ENCODE measurements around the gene CTAGE8. TPM values are rescaled to one million over a fixed set of nuclear protein-coding genes. Genes with fewer than 3 reads are reported as not detected.
"Not testable (repeated sequence)": the region's sequence is repeated elsewhere in the genome, so short reads cannot be mapped to it uniquely, and the experiment has no call there.

CTAGE8 gene
- total RNA-seq, 4 donors from 2014 or later, result 3.2 to 10.3 (median 6.4) TPM; not detected in 1

DNA sequence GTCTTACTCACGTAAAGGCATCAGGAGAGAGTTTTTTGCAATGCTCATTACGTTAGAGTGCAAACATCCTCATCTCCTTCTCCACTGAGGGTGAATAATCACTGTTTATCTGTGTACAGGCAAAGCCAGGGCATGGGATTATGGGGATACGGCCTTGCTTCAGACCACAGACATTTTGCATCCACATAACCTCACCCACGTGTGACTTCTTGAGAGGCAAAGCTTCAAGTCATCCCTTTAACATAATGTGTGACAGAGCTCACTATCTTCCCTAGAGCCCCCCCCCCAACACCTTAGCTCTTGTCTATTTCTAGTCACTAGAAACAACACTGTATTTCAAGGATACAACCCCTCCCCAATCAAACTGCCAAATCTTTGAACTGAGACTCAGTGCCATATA, 22.5 kb upstream of the CTAGE8 start:
- H3K9me3 ChIP-seq; H3K27ac ChIP-seq; in situ Hi-C loops (cut with MboI; ENCODE audit: low pct_ligation_motif_present in 1 of 4, low pct_unique_long_range_greater_than_20kb in 1 of 4, low sequenced_read_pairs in 3 of 4); H3K4me1 ChIP-seq; DNase-seq; H3K27me3 ChIP-seq; H3K4me3 ChIP-seq; intact Hi-C loops (cut with DNase I; ENCODE audit: low total_unique reads); H3K36me3 ChIP-seq: not testable (repeated sequence)
- 44% methylated on average over 2 of the region's 4 CpGs; no CpG with 5 or more reads in 1 of the 2 donors for WGBS, 2 donors (ENCODE audit: low coverage in 1 of 2)

- H3K4me1 ChIP-seq; H3K9me3 ChIP-seq; H3K36me3 ChIP-seq; DNase-seq; H3K4me3 ChIP-seq; H3K27ac ChIP-seq; H3K27me3 ChIP-seq; intact Hi-C loops (cut with DNase I; ENCODE audit: low total_unique reads); in situ Hi-C loops (cut with MboI; ENCODE audit: low pct_ligation_motif_present in 1 of 4, low pct_unique_long_range_greater_than_20kb in 1 of 4, low sequenced_read_pairs in 3 of 4): not testable (repeated sequence)
- WGBS, 2 donors (ENCODE audit: low coverage in 1 of 2), result no CpG with 5 or more reads among the region's 3 CpGs
These were observed 18.2 kb upstream of the CTAGE8 start for GRCh38 chr7:144287171-144287784.

DNA sequence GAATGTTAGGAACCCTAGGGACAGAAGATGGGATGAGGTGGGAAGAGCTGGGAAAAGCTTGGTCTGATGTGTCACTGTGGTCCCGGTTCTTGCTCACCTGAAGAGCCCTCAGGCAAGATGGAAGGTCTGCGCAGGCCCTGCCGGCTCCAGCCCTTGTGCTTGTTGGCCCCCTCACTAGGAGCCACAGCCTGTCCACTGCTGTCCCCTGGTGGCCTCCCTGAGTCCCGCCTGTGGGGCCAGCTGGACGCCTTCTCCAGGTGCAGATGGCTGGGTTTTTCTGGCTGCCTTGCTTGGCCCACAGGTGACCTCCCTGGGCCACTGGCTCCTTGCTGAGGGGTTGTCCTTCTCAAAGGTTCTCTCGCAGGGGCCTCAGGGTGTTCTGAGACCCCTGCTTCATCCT, 14.6 kb upstream of the CTAGE8 start:
- intact Hi-C loops (cut with DNase I; ENCODE audit: low total_unique reads); H3K36me3 ChIP-seq; H3K27me3 ChIP-seq; H3K9me3 ChIP-seq; DNase-seq; H3K4me1 ChIP-seq; H3K4me3 ChIP-seq; in situ Hi-C loops (cut with MboI; ENCODE audit: low pct_ligation_motif_present in 1 of 4, low pct_unique_long_range_greater_than_20kb in 1 of 4, low sequenced_read_pairs in 3 of 4); H3K27ac ChIP-seq: not testable (repeated sequence)
- WGBS, 2 donors (ENCODE audit: low coverage in 1 of 2), result no CpG with 5 or more reads among the region's 6 CpGs

- intact Hi-C loops (cut with DNase I; ENCODE audit: low total_unique reads); H3K27me3 ChIP-seq; H3K4me3 ChIP-seq; in situ Hi-C loops (cut with MboI; ENCODE audit: low pct_ligation_motif_present in 1 of 4, low pct_unique_long_range_greater_than_20kb in 1 of 4, low sequenced_read_pairs in 3 of 4); DNase-seq; H3K27ac ChIP-seq; H3K4me1 ChIP-seq; H3K9me3 ChIP-seq; H3K36me3 ChIP-seq: not testable (repeated sequence)
- WGBS, 2 donors (ENCODE audit: low coverage in 1 of 2), result 96 to 100% methylated on average over 1 to 4 of the region's 4 CpGs
These were observed 13.4 kb upstream of the CTAGE8 start for GRCh38 chr7:144282490-144282889.

GRCh38 chr7:144281981-144282380, 12.9 kb upstream of the CTAGE8 start:
- H3K27ac ChIP-seq; H3K4me1 ChIP-seq; H3K9me3 ChIP-seq; H3K36me3 ChIP-seq; DNase-seq; in situ Hi-C loops (cut with MboI; ENCODE audit: low pct_ligation_motif_present in 1 of 4, low pct_unique_long_range_greater_than_20kb in 1 of 4, low sequenced_read_pairs in 3 of 4); intact Hi-C loops (cut with DNase I; ENCODE audit: low total_unique reads); H3K27me3 ChIP-seq; H3K4me3 ChIP-seq: not testable (repeated sequence)
- WGBS, 2 donors (ENCODE audit: low coverage in 1 of 2), result no CpG with 5 or more reads among the region's 8 CpGs

DNA sequence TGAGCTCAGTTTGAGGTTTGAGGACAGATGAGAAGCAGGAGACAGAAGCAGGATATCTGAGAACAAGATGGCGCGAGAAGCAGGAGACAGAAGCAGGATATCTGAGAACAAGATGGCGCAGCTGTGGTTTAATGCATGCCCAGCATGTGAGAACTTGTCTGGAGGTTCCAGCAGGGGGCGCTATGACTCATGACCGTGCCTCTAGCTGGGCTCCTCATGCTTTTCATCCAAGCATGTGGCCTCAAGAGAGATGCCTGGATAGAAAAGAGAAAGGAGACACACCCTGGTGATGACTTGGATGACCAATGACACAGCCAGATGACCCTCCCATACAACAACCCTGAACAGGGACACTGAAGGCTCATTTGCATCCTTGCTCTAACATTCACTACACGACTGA, 10.9 kb upstream of the CTAGE8 start:
- DNase-seq; H3K36me3 ChIP-seq; H3K4me1 ChIP-seq; H3K27ac ChIP-seq; H3K4me3 ChIP-seq; H3K9me3 ChIP-seq; H3K27me3 ChIP-seq; in situ Hi-C loops (cut with MboI; ENCODE audit: low pct_ligation_motif_present in 1 of 4, low pct_unique_long_range_greater_than_20kb in 1 of 4, low sequenced_read_pairs in 3 of 4); intact Hi-C loops (cut with DNase I; ENCODE audit: low total_unique reads): not testable (repeated sequence)
- WGBS, 2 donors (ENCODE audit: low coverage in 1 of 2), result 81% methylated on average over 4 of the region's 6 CpGs; no CpG with 5 or more reads in 1 of the 2 donors

DNA sequence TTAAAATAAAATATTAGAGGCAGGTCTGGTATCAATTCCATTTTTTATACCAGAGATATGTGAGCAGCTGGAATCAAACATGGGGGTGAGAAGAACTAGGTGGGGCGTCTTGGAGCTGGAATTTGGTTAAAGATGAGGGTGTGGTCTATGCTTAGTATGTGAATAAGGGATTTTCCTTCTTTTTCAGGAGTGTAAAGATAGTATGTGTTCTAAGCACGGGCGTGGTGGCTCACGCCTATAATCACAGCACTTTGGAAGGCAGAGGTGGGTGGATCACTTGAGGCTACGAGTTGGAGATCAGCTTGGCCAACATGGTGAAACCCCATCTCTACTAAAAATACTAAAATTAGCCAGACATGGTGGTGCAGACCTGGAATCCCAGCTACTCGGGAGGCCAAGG, 6.2 kb upstream of the CTAGE8 start:
- H3K4me3 ChIP-seq; intact Hi-C loops (cut with DNase I; ENCODE audit: low total_unique reads); H3K27ac ChIP-seq; H3K36me3 ChIP-seq; H3K4me1 ChIP-seq; H3K27me3 ChIP-seq; in situ Hi-C loops (cut with MboI; ENCODE audit: low pct_ligation_motif_present in 1 of 4, low pct_unique_long_range_greater_than_20kb in 1 of 4, low sequenced_read_pairs in 3 of 4); DNase-seq; H3K9me3 ChIP-seq: not testable (repeated sequence)
- 88% methylated on average over 4 of the region's 6 CpGs; no CpG with 5 or more reads in 1 of the 2 donors for WGBS, 2 donors (ENCODE audit: low coverage in 1 of 2)

DNA sequence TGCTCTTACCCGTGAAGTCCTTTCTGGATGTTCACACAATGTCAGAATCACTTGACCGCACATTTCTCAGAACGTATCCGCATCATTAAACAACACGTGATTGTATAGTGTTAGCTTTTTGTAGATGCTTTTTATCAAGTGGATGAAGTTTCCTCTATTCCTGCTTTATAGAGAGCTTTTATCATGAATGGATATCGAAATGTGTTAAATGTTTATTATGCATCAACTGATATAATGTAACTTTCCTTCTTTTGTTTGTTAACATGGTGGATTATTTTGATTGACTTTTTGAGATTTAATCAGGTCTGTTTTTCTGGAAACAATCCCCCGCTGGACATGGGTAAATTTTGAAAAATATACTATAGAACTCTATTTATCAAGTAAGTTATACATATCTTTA, 4.4 kb downstream of the CTAGE8 start, which contains the start of gene OR2A7:
OR2A7 (minus strand) TSS at position 101 of the 400 bp plus-strand sequence. CDS start 5,164 bp downstream, outside the sequence.
- WGBS, 2 donors (ENCODE audit: low coverage in 1 of 2), result 95% methylated on average over 6 of the region's 7 CpGs; no CpG with 5 or more reads in 1 of the 2 donors

DNA sequence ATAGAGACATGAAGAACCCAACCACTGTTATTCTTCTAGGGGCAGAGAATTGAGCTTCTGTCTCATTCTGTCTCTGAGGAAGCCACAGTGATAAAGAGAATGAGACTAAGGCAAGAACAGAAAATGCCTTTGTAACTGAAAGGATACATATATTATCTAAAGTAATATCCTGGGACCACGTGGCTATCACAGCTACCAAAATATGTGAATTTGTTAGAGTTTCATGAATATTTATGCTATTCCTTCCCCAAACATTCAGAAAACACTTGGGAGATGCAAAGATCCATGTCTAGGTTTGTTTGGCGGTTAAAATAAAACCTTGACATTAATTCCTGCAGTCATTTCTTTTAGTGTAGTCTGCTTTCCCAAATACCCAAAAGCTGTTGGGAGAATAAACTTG, 7.0 kb downstream of the CTAGE8 start:
- H3K27ac ChIP-seq, result not testable (repeated sequence)
- WGBS, 2 donors (ENCODE audit: low coverage in 1 of 2), result no CpG with 5 or more reads among the region's 2 CpGs

More for the DNA sequence above, 4.4 kb downstream of the CTAGE8 start, which contains the start of gene OR2A7:
- H3K4me1 ChIP-seq; DNase-seq; H3K9me3 ChIP-seq; H3K4me3 ChIP-seq; in situ Hi-C loops (cut with MboI; ENCODE audit: low pct_ligation_motif_present in 1 of 4, low pct_unique_long_range_greater_than_20kb in 1 of 4, low sequenced_read_pairs in 3 of 4); H3K27ac ChIP-seq; H3K27me3 ChIP-seq; intact Hi-C loops (cut with DNase I; ENCODE audit: low total_unique reads); H3K36me3 ChIP-seq: not testable (repeated sequence)

GRCh38 chr7:144259067-144259466, 10.0 kb downstream of the CTAGE8 start:
- H3K4me3 ChIP-seq; H3K9me3 ChIP-seq; H3K36me3 ChIP-seq; DNase-seq; intact Hi-C loops (cut with DNase I; ENCODE audit: low total_unique reads); in situ Hi-C loops (cut with MboI; ENCODE audit: low pct_ligation_motif_present in 1 of 4, low pct_unique_long_range_greater_than_20kb in 1 of 4, low sequenced_read_pairs in 3 of 4); H3K27ac ChIP-seq; H3K27me3 ChIP-seq; H3K4me1 ChIP-seq: not testable (repeated sequence)
- WGBS, 2 donors (ENCODE audit: low coverage in 1 of 2), result no CpG with 5 or more reads among the region's 14 CpGs

More for the DNA sequence above, 7.0 kb downstream of the CTAGE8 start:
- H3K4me3 ChIP-seq; in situ Hi-C loops (cut with MboI; ENCODE audit: low pct_ligation_motif_present in 1 of 4, low pct_unique_long_range_greater_than_20kb in 1 of 4, low sequenced_read_pairs in 3 of 4); H3K9me3 ChIP-seq; intact Hi-C loops (cut with DNase I; ENCODE audit: low total_unique reads); H3K27me3 ChIP-seq; DNase-seq; H3K4me1 ChIP-seq; H3K36me3 ChIP-seq: not testable (repeated sequence)
